Measurements from ENCODE around the gene CYP4F2. TPM values are rescaled to one million over a fixed set of nuclear protein-coding genes. Genes with fewer than 3 reads are reported as not detected.
A peak's percentile ranks its signal among the peaks of the same experiment; 100 is the strongest.
"Not testable (repeated sequence)": the region's sequence is repeated elsewhere in the genome, so short reads cannot be mapped to it uniquely, and the experiment has no call there.

The CYP4F2 gene
- total RNA-seq, 2 donors from 2014 or later = 8.5 to 11.1 TPM

DNA sequence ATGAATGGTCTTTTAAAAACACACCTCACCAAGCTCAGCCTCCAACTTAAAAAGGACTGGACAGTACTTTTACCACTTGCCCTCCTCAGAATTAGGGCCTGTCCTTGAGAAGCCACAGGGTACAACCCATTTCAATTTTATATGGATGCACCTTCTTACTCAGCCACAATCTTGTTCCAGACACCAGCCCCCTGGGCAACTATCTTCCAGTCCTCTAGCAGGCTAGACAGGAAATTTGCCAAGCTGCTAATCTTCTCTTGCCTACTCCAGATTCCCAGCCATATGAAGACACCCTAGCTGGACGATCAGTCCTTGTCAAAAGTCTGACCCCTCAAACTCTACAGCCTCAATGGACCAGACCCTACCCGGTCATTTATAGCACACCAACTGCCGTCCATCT is 63.6 kb downstream of the CYP4F2 start:
- DNase-seq; ATAC-seq; intact Hi-C loops (cut with DNase I, micrococcal nuclease): not testable (repeated sequence)

DNA sequence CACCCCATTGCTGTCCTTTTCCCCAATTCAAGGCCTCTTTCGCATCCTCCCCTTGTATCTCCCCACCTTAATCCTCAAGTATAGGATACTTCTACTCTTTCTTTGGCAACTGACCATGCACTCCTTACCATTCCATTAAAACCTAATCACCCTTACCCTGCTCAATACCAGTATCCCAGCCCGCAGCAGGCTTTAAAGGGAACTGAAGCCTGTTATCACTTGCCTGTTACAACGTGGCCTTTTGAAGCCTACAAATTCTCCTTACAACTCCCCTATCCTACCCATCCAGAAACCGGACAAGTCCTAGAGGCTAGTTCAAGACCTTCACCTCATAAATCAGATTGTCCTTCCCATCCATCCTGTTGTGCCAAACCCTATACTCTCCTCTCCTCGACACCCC is 66.2 kb downstream of the CYP4F2 start:
- intact Hi-C loops (cut with DNase I, micrococcal nuclease) = no loop called here
- no peak for DNase-seq
- ATAC-seq = no peak

DNA sequence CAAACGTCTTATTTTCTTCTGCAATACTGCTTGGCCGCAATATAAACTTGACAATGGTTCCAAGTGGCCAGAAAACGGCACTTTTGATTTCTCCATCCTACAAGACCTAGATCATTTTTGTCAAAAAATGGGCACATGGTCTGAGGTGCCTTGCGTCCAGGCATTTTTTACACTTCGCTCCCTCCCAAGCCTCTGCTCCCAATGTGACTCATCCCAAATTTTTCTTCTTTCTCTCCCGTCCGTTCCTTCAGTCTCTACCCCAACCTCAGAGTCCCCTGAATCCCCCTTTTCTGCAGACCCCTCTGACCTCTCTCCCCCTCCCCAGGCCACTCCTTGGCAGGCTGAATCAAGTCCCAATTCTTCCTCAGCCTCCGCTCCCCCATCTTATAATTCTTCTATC is 68.1 kb downstream of the CYP4F2 start:
- no peak for DNase-seq
- intact Hi-C loops (cut with DNase I, micrococcal nuclease) = no loop called here
- ATAC-seq = no peak

DNA sequence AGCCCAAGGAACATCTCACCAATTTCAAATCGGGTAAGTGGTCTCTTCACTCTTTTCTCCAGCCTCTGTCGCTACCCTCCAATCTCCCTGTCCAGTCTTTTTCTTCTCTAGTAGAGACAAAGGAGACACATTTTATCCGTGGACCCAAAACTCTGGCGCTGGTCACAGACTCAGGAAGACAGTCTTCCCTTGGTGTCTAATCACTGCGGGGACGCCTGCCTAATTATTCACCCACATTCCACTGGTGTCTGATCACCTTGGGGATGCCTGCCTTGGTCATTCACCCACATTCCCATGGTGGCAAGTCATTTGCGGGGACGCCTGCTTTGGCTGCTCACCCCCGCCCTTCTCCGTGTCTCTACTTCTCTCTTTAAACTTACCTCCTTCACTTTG is 68.6 kb downstream of the CYP4F2 start:
- ATAC-seq = no peak
- intact Hi-C loops (cut with DNase I, micrococcal nuclease) = no loop called here
- no peak for DNase-seq

DNA sequence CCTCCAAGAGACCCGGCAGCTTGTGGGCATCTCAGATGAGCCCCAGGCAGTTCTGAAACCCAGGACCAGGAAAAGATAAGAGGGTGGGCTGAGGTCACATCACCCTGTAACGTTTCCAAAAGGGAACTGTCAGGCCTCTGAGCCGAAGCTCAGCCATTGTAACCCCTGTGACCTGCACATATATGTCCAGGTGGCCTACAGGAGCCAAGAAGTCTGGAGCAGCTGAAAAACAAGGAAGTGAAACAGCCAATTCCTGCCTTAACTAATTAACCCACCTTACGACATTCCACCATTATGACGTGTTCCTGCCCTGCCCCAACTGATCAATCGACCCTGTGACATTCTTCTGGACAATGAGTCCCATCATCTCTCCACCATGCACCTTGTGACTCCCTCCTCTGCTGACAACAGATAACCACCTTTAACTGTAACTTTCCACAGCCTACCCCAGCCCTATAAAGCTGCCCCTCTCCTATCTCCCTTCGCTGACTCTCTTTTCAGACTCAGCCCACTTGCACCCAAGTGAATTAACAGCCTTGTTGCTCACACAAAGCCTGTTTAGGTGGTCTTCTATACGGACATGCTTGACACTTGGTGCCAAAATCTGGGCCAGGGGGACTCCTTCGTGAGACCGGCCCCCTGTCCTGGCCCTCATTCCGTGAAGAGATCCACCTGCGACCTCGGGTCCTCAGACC is 69.1 kb downstream of the CYP4F2 start:
- intact Hi-C loops (cut with DNase I, micrococcal nuclease) = not testable (repeated sequence)
- peak; percentile 58 for ATAC-seq
- DNase-seq = peak in 1 of 2 donors; percentile 31

DNA sequence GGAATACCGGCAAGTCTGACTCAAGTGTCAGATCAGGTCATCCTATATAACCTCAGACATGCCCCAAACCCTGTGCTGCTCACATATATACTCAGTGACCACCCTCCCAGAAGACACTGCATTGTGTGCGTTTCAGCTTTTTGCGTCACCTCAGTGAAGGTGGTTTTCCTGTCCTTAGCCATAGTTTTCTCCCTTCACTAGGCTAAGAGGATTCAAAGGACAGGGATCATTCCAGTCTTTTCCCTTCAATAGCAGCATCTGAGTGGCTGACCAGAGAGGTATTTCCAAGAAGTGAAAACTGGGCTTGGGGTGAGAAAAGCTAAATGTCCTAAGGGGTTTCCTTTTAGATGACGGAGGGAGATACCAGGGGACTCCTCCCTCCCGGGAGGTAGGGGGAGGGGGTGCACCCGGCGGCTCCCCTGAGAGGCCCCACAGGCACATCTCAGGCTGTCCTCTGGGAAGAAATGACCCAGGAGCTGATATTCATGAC is 69.7 kb downstream of the CYP4F2 start:
- ATAC-seq = no peak
- DNase-seq = no peak
- intact Hi-C loops (cut with DNase I, micrococcal nuclease) = no loop called here

Other genes with a start within 250 kb of the CYP4F2 start
- 100 to 1,000 TPM in 1 of 2 donors, 10 to 100 TPM in 1; 93.3 to 113 TPM for gene CYP4F12, start 225.0 kb downstream of the CYP4F2 start, total RNA-seq
- gene OR10H2, start 170.1 kb downstream of the CYP4F2 start, total RNA-seq = not detected
- not detected for gene OR10H3, start 160.1 kb downstream of the CYP4F2 start, total RNA-seq
- gene OR10H5, start 110.4 kb downstream of the CYP4F2 start, total RNA-seq = not detected
- gene OR10H1, start 82.4 kb downstream of the CYP4F2 start, total RNA-seq = under 1 TPM in 1 of 2 donors, not detected in 1; 0.09 TPM
- gene CYP4F11, start 36.5 kb upstream of the CYP4F2 start, total RNA-seq = 10 to 100 TPM; 12.0 to 14.3 TPM
- not detected for gene OR10H4, start 50.9 kb upstream of the CYP4F2 start, total RNA-seq
- 100 to 1,000 TPM; 280 to 300 TPM for gene TPM4, start 178.4 kb upstream of the CYP4F2 start, total RNA-seq
- 100 to 1,000 TPM; 143 to 172 TPM for gene RAB8A, start 213.8 kb upstream of the CYP4F2 start, total RNA-seq
- 10 to 100 TPM; 18.8 to 24.3 TPM for gene HSH2D, start 245.6 kb upstream of the CYP4F2 start, total RNA-seq